Measurements from ENCODE around the gene AP3B1. TPM values are rescaled to one million over a fixed set of nuclear protein-coding genes. Genes with fewer than 3 reads are reported as not detected.

AP3B1 gene
- total and polyA plus RNA-seq, 2 of the 8 experiments (the other 6 are each of a cell fraction or from before 2014, with no cell fraction given), result 45.8 to 48.3 TPM

- H4K91ac ChIP-seq (replicated peaks; ENCODE audit: insufficient read length, low read length), result no peak overlapping the region
- no peak overlapping the region for H3K27ac ChIP-seq (ENCODE audit: low read depth, low read length)
- no peak for DNase-seq (ENCODE audit: low read depth in 1 of 2, low spot score in 2 of 2)
- H3K18ac ChIP-seq (ENCODE audit: extremely low read depth, low read length), result no peak overlapping the region
- no peak overlapping the region for H2BK5ac ChIP-seq (ENCODE audit: low read depth, low read length)
- H4K8ac ChIP-seq (ENCODE audit: extremely low read depth, insufficient read depth, low read length), result no peak overlapping the region
- H2BK120ac ChIP-seq (replicated peaks; ENCODE audit: low read depth, low read length), result no peak overlapping the region
- no peak overlapping the region for H2AK5ac ChIP-seq (ENCODE audit: low read depth, low read length)
- no peak overlapping the region for H3K14ac ChIP-seq (ENCODE audit: insufficient read length)
- H3K4me2 ChIP-seq (ENCODE audit: insufficient read depth in 1 of 2, low read depth in 2 of 2, low read length in 2 of 2), result no peak overlapping the region
- H3K79me1 ChIP-seq (ENCODE audit: low read depth, low read length), result no peaks in the 10 kb centered on the region
- H3K79me2 ChIP-seq (ENCODE audit: control insufficient read depth in 1 of 2, insufficient read depth in 2 of 2, low read length in 2 of 2), result no peaks in the 10 kb centered on the region
- no peaks in the 10 kb centered on the region for H3K4me1 ChIP-seq (replicated peaks in 1 of 4; ENCODE audit: control insufficient read depth in 3 of 4, insufficient read depth in 4 of 4, low read length in 3 of 4)
- no peak overlapping the region for H3K4ac ChIP-seq (replicated peaks; ENCODE audit: insufficient read length, low read depth, low read length)
- 92% methylated on average over 1 of the region's 1 CpG; no CpG with 5 or more reads in 1 of the 2 experiments for WGBS, 2 experiments (ENCODE audit: extremely low coverage in 1 of 2, insufficient coverage in 1 of 2, insufficient read length in 1 of 2, insufficient replicate concordance in 2 of 2, low coverage in 1 of 2, low lambda C conversion rate in 2 of 2, missing lambda C conversion rate in 1 of 2)
- ChIA-PET CTCF (ENCODE audit: partially characterized antibody) (interaction anchor here (0.7 kb wide), 1 partner anchor 12 kb away, joined by 3 read pairs; no protein-coding TSS in a partner anchor), POLR2A (ENCODE audit: partially characterized antibody) (no interaction called here)
- no peak overlapping the region for H4K5ac ChIP-seq (ENCODE audit: insufficient read length, low read depth, low read length)
- H3K9ac ChIP-seq (replicated peaks in 1 of 4; ENCODE audit: extremely low read depth in 1 of 4, low read depth in 3 of 4, low read length in 3 of 4), result no peak overlapping the region
- no peak overlapping the region for H2BK15ac ChIP-seq (ENCODE audit: low read length)
- H2BK12ac ChIP-seq (ENCODE audit: low read depth, low read length), result no peak overlapping the region
- H3K4me3 ChIP-seq (ENCODE audit: extremely low read depth in 1 of 4, insufficient read depth in 2 of 4, low read depth in 3 of 4, low read length in 4 of 4), result no peak overlapping the region
- H2BK20ac ChIP-seq (ENCODE audit: low read length), result no peak overlapping the region
- H3K36me3 ChIP-seq (ENCODE audit: control insufficient read depth in 2 of 4, insufficient read depth in 4 of 4, low read length in 3 of 4), result 0 out of 8 replicates have a peak, but pooled peaks cover 0 to 5% (median 0%) of the 10 kb centered on the region in 4 experiments
- H4K20me1 ChIP-seq (replicated peaks in 1 of 2; ENCODE audit: control insufficient read depth in 1 of 2, insufficient read depth in 2 of 2, low read length in 2 of 2), result no peaks in the 10 kb centered on the region
- no peaks in the 10 kb centered on the region for H3K27me3 ChIP-seq (replicated peaks in 1 of 4; ENCODE audit: control insufficient read depth in 3 of 4, extremely low read depth in 1 of 4, insufficient read depth in 3 of 4, low read length in 3 of 4)
- no peak for FAIRE-seq
- no peak overlapping the region for H3K56ac ChIP-seq (replicated peaks; ENCODE audit: insufficient read length, low read depth, low read length)
- no peaks in the 10 kb centered on the region for H3K23me2 ChIP-seq (ENCODE audit: low read depth, low read length)
- H3K9me3 ChIP-seq (ENCODE audit: insufficient read depth in 2 of 2, low read depth in 1 of 2, low read length in 1 of 2), result no peaks in the 10 kb centered on the region
- H3K23ac ChIP-seq (ENCODE audit: insufficient read length), result no peak overlapping the region
- H2AFZ ChIP-seq (ENCODE audit: low read length), result no peak overlapping the region
- TF ChIP-seq CEBPB (IDR thresholded peaks at IDR 0.05; ENCODE audit: low read depth, low read length) (no peak), RBBP5 (IDR thresholded peaks at IDR 0.05; ENCODE audit: borderline replicate concordance, low read depth, low read length) (no peak), TCF12 (IDR thresholded peaks at IDR 0.05; ENCODE audit: low read depth, low read length) (no peak), TEAD4 (IDR thresholded peaks at IDR 0.05; ENCODE audit: low read depth, low read length) (no peak), JUN (IDR thresholded peaks at IDR 0.05; ENCODE audit: low read depth, low read length) (no peak), NANOG (IDR thresholded peaks at IDR 0.05; ENCODE audit: insufficient read depth, low read depth, low read length, poor library complexity, severe bottlenecking) (no peak), KDM5A (IDR thresholded peaks at IDR 0.05; ENCODE audit: low read length) (no peak), EZH2 (IDR thresholded peaks at IDR 0.05; ENCODE audit: low read depth, low read length, severe bottlenecking) (no peak), ATF3 (IDR thresholded peaks at IDR 0.05; ENCODE audit: insufficient read depth, low read depth, low read length) (no peak), POLR2AphosphoS5 (IDR thresholded peaks at IDR 0.05; ENCODE audit: low read depth, low read length) (no peak), JUND (IDR thresholded peaks at IDR 0.05; ENCODE audit: low read length) (no peak), CTCF (IDR thresholded peaks at IDR 0.05; ENCODE audit: control extremely low read depth in 1 of 3, insufficient read depth in 1 of 3, low read depth in 1 of 3, low read length in 3 of 3) (no peak)
These were observed 161.1 kb downstream of the AP3B1 start for GRCh38 chr5:78133423-78133822.

Data from H1 (cell line).